NT2/D1 (cell line): ENCODE data around the gene VWA2.

Source experiments
- YY1 ChIP-seq: IDR thresholded peaks from 2 replicates; pipeline ENCODE4 v1.6.1; 2011; ENCODE audit not compliant: insufficient read length, insufficient read depth
- ZNF274 ChIP-seq: IDR thresholded peaks from 2 replicates; pipeline ENCODE4 v1.6.1; 2011; ENCODE audit warnings: mild to moderate bottlenecking, low read depth, low read length

DNA sequence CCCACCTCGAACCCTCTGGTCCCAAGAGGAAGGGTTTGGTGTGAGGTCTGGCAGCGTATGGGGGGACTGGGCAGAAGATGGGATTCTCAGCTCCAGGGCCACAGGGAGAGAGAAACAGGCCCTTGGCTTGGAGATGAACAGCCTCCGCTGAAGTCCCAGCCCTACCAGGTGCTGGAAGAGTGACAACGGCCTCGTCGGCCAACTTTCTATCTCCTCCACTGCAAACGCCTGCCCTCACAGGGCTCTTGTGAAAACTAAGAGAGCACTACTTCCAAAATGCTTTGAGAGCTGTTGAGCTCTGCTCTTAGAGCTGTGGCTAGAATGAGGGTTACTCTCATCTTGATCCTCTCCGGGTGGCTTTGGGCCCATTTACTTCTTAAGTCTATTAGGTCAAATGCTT lies 101.8 kb downstream of the VWA2 start:
- TF ChIP-seq YY1 = no peak
- TF ChIP-seq ZNF274 = no peak
